Stimulated activated CD4-positive, alpha-beta T cell treated with anti-CD3 and anti-CD28 coated beads, Interleukin-4, amount 100 ng/mL, for 48 hours (primary cell): ENCODE results near the gene NDUFB7.
"Not testable (repeated sequence)": the region's sequence is repeated elsewhere in the genome, so short reads cannot be mapped to it uniquely, and the experiment has no call there.

Experiments
- DNase-seq, 2 donors: peaks; one replicate each; pipeline ENCODE4 v3.0.0-alpha.2; 2020; ENCODE audit warnings: low read depth in 2 of 2

Gene NDUFB7

GRCh38 chr19:14571695-14572490, at the start of gene NDUFB7:
NDUFB7 (minus strand) TSS chr19:14572066; CDS start chr19:14572000, 66 bp downstream.
- DNase-seq, result peak; percentile 78 to 88

GRCh38 chr19:14619404-14619803, 47.5 kb upstream of the NDUFB7 start:
- no peak for DNase-seq

- no peak for DNase-seq
Observed at GRCh38 chr19:14616407-14616806, 44.5 kb upstream of the NDUFB7 start.

- no peak for DNase-seq
Observed at GRCh38 chr19:14615623-14616022, 43.8 kb upstream of the NDUFB7 start.

- no peak for DNase-seq
Observed at GRCh38 chr19:14614099-14614412, 42.2 kb upstream of the NDUFB7 start.

- not testable (repeated sequence) for DNase-seq
Observed at GRCh38 chr19:14613399-14614098, 41.7 kb upstream of the NDUFB7 start.

GRCh38 chr19:14612657-14613056, 40.8 kb upstream of the NDUFB7 start:
- no peak for DNase-seq

GRCh38 chr19:14612242-14612641, 40.4 kb upstream of the NDUFB7 start:
- DNase-seq, result not testable (repeated sequence)

- DNase-seq, result no peak
Observed at GRCh38 chr19:14611051-14611450, 39.2 kb upstream of the NDUFB7 start.

- no peak for DNase-seq
Observed at GRCh38 chr19:14606627-14607026, 34.8 kb upstream of the NDUFB7 start.

- DNase-seq, result no peak
Observed at GRCh38 chr19:14603990-14604387, 32.1 kb upstream of the NDUFB7 start.

GRCh38 chr19:14599548-14600147, 27.8 kb upstream of the NDUFB7 start:
- DNase-seq, result no peak

GRCh38 chr19:14595558-14595957, 23.7 kb upstream of the NDUFB7 start:
- DNase-seq, result no peak

- peak in 1 of 2 donors; percentile 30 for DNase-seq
Observed at GRCh38 chr19:14589433-14589832, 17.6 kb upstream of the NDUFB7 start.

GRCh38 chr19:14585187-14585586, 13.3 kb upstream of the NDUFB7 start:
- DNase-seq, result peak; percentile 23 to 56

GRCh38 chr19:14584372-14584771, 12.5 kb upstream of the NDUFB7 start:
- not testable (repeated sequence) for DNase-seq

GRCh38 chr19:14582894-14583340, 11.1 kb upstream of the NDUFB7 start, which contains the start of gene CLEC17A:
CLEC17A (plus strand) TSS chr19:14583084; CDS start chr19:14583161, 77 bp downstream.
- DNase-seq, result no peak

GRCh38 chr19:14580623-14581237, 8.9 kb upstream of the NDUFB7 start:
- peak; percentile 31 to 73 for DNase-seq

GRCh38 chr19:14577885-14578427, 6.1 kb upstream of the NDUFB7 start:
- no peak for DNase-seq

GRCh38 chr19:14577264-14577663, 5.4 kb upstream of the NDUFB7 start:
- no peak for DNase-seq

GRCh38 chr19:14576363-14576762, 4.5 kb upstream of the NDUFB7 start:
- no peak for DNase-seq

- no peak for DNase-seq
Observed at GRCh38 chr19:14575428-14575980, 3.6 kb upstream of the NDUFB7 start.
